ENCODE data around the gene NUAK1.

Gene NUAK1

GRCh38 chr12:106066051-106066705 lies 72.6 kb downstream of the NUAK1 start:
- no peak for DNase-seq (ENCODE audit: low spot score)
- TF ChIP-seq, protein P1, sequence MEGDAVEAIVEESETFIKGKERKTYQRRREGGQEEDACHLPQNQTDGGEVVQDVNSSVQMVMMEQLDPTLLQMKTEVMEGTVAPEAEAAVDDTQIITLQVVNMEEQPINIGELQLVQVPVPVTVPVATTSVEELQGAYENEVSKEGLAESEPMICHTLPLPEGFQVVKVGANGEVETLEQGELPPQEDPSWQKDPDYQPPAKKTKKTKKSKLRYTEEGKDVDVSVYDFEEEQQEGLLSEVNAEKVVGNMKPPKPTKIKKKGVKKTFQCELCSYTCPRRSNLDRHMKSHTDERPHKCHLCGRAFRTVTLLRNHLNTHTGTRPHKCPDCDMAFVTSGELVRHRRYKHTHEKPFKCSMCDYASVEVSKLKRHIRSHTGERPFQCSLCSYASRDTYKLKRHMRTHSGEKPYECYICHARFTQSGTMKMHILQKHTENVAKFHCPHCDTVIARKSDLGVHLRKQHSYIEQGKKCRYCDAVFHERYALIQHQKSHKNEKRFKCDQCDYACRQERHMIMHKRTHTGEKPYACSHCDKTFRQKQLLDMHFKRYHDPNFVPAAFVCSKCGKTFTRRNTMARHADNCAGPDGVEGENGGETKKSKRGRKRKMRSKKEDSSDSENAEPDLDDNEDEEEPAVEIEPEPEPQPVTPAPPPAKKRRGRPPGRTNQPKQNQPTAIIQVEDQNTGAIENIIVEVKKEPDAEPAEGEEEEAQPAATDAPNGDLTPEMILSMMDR (IDR thresholded peaks at IDR 0.05; ENCODE audit: extremely low read depth, missing control alignments) = no peak

GRCh38 chr12:106065506-106065905 lies 73.2 kb downstream of the NUAK1 start:
- TF ChIP-seq, protein P1 (IDR thresholded peaks at IDR 0.05; ENCODE audit: extremely low read depth, missing control alignments) = no peak
- DNase-seq (ENCODE audit: low spot score) = no peak

DNA sequence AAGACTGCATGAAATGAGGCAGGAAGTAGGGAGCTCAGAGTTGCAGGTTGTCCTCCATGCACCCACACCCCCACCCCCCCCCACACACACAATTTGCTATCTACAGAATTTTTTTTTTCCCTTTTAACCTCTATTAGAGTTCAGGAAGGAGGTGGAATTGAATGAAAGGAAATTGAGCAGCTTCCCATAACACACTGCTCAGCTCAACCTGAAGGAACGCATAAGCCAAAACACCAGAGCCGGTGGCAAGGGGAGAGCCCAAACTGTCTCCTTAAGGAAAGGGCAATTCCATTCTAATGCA lies 74.1 kb downstream of the NUAK1 start:
- no peak for DNase-seq (ENCODE audit: low spot score)
- TF ChIP-seq, protein P1 (IDR thresholded peaks at IDR 0.05; ENCODE audit: extremely low read depth, missing control alignments) = no peak

GRCh38 chr12:106063826-106064720 lies 74.7 kb downstream of the NUAK1 start:
- no peak for DNase-seq (ENCODE audit: low spot score)
- TF ChIP-seq, protein P1 (IDR thresholded peaks at IDR 0.05; ENCODE audit: extremely low read depth, missing control alignments) = no peak

DNA sequence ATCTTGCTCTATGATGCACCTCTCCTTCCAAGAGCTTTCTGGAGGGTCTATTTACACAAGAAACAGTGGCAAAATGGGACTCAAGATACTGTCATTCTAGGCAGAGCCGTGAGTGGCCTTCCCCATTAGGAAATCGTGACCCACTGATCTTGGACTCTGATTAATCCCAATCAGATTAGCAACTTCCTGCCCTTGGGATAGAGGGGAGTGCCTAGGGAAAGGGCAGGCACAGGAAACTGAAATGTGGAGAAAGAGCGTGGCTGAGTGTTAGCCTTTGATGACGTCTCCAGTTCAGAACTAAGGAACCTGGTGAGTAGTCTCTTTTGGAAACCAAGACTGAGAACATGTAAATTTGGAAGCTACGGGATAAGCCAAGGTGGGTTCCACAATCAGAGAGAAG lies 76.1 kb downstream of the NUAK1 start:
- TF ChIP-seq, protein P1 (IDR thresholded peaks at IDR 0.05; ENCODE audit: extremely low read depth, missing control alignments) = no peak
- DNase-seq (ENCODE audit: low spot score) = no peak

- TF ChIP-seq, protein P1 (IDR thresholded peaks at IDR 0.05; ENCODE audit: extremely low read depth, missing control alignments) = no peak
- no peak for DNase-seq (ENCODE audit: low spot score)
These were observed 80.2 kb downstream of the NUAK1 start for GRCh38 chr12:106058256-106059182.
